Measurements from ENCODE around the gene MTMR4. TPM values are rescaled to one million over a fixed set of nuclear protein-coding genes. Genes with fewer than 3 reads are reported as not detected.

MTMR4 gene
- polyA plus RNA-seq, 2 of the 4 experiments (the other 2 are of a cell fraction): 13.8 to 20.0 TPM

DNA sequence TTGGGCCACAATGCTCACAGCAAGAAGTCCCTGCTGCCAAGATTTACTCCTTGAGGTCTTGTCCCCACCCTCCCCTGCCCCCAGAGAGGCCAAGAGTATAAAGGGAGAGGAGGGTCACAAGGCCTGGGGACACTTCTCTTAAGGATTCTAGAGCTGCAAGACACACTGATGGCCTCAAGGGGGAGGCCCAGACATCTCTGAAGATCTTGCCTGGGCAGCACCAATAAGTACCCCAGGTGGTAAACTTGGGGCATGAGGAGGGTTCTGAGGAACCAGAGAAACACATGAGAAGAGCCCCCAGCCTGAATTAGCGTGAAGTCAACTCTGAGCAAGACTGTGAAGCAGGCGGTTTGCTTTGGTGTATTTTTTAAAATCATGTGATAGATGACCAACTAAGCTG, 26.8 kb upstream of the MTMR4 start:
- peak in 1 of 2 experiments; percentile 43 for DNase-seq (ENCODE audit: low read depth in 1 of 2, low spot score in 1 of 2)
- TF ChIP-seq HDAC2 (IDR thresholded peaks at IDR 0.05) (no peak), RAD21 (conservative IDR thresholded peaks at IDR 0.05 in 1 of 2, IDR thresholded peaks at IDR 0.05 in 1 of 2) (peak in 1 of 2 experiments; percentile 40; a peak in 2 of 5 replicates), CTCF (IDR thresholded peaks at IDR 0.05) (peak; percentile 12; the same call in 1 of the 3 replicates), E2F6 (IDR thresholded peaks at IDR 0.05; ENCODE audit: borderline replicate concordance, low read depth) (no peak)
- ATAC-seq: peak; percentile 57 to 80; a peak in 3 of 6 replicates
- Histone ChIP-seq H3K9me3 (no peaks in the 10 kb centered on the region), H3K4me3 (no peak overlapping the region), H3K27ac (no peak overlapping the region), H3K4me2 (no peak overlapping the region), H3K4me1 (peaks cover 1% of the 10 kb centered on the region; the same call in 2 of the 3 replicates)
- ChIA-PET POLR2A (interaction anchor here (0.9 to 1.2 kb wide), 4 partner anchors 11 to 91 kb away, joined by 3 to 7 read pairs (median 4); no protein-coding TSS in a partner anchor), CTCF (interaction anchor here (1.1 to 15.8 kb wide), 7 partner anchors 8 to 47 kb away, joined by 3 to 187 read pairs (median 7); no protein-coding TSS in a partner anchor)
- FAIRE-seq: no peak
- 76% methylated on average over 2 of the region's 2 CpGs for WGBS (ENCODE audit: missing lambda C conversion rate)

GRCh38 chr17:58539698-58540097, 25.3 kb upstream of the MTMR4 start:
- no peak overlapping the region for H3K4me2 ChIP-seq
- DNase-seq (ENCODE audit: low read depth in 1 of 2, low spot score in 1 of 2): no peak
- H3K4me1 ChIP-seq: peaks cover 17% of the 10 kb centered on the region
- H3K9me3 ChIP-seq: no peaks in the 10 kb centered on the region
- TF ChIP-seq CBX8 (IDR thresholded peaks at IDR 0.05) (no peak), GATA3 (IDR thresholded peaks at IDR 0.05; ENCODE audit: borderline replicate concordance) (no peak), HEYL (CRISPR knock-in tag; IDR thresholded peaks at IDR 0.05) (no peak), RFX5 (IDR thresholded peaks at IDR 0.05) (no peak), PBX3 (IDR thresholded peaks at IDR 0.05) (no peak), BCL3 (IDR thresholded peaks at IDR 0.05) (no peak)
- TF ChIP-seq, protein P1, sequence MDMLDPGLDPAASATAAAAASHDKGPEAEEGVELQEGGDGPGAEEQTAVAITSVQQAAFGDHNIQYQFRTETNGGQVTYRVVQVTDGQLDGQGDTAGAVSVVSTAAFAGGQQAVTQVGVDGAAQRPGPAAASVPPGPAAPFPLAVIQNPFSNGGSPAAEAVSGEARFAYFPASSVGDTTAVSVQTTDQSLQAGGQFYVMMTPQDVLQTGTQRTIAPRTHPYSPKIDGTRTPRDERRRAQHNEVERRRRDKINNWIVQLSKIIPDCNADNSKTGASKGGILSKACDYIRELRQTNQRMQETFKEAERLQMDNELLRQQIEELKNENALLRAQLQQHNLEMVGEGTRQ (IDR thresholded peaks at IDR 0.05): no peak
- ATAC-seq: no peak
- no peak overlapping the region for H3K27ac ChIP-seq
- ChIA-PET POLR2A (interaction anchor here (1.1 kb wide), 1 partner anchor 92 kb away, joined by 5 read pairs; no protein-coding TSS in a partner anchor), CTCF (interaction anchor here (1.1 to 15.8 kb wide), 5 partner anchors 10 to 38 kb away, joined by 4 to 187 read pairs (median 16); no protein-coding TSS in a partner anchor)
- FAIRE-seq: no peak
- H3K4me3 ChIP-seq: no peak overlapping the region

- H3K4me3 ChIP-seq: no peak overlapping the region
- peaks cover 24% of the 10 kb centered on the region for H3K4me1 ChIP-seq
- no peak overlapping the region for H3K4me2 ChIP-seq
- DNase-seq (ENCODE audit: low read depth in 1 of 2, low spot score in 1 of 2): no peak
- no peak for ATAC-seq
- ChIA-PET CTCF (interaction anchor here (1.2 to 15.8 kb wide), 4 partner anchors 17 to 466 kb away, joined by 3 to 187 read pairs (median 10); no protein-coding TSS in a partner anchor), POLR2A (interaction anchor here (0.5 to 1.1 kb wide), 3 partner anchors 12 to 120 kb away, joined by 3 to 5 read pairs (median 3); no protein-coding TSS in a partner anchor)
- TF ChIP-seq PHF8 (IDR thresholded peaks at IDR 0.05; ENCODE audit: borderline replicate concordance, low read depth) (no peak), ZFP36 (IDR thresholded peaks at IDR 0.05; ENCODE audit: borderline replicate concordance, partially characterized antibody) (no peak)
- TF ChIP-seq, protein P1 (IDR thresholded peaks at IDR 0.05): no peak
- no peaks in the 10 kb centered on the region for H3K9me3 ChIP-seq
- FAIRE-seq: no peak
- 69% methylated on average over 3 of the region's 6 CpGs for WGBS (ENCODE audit: missing lambda C conversion rate)
- H3K27ac ChIP-seq: no peak overlapping the region
These were observed 24.5 kb upstream of the MTMR4 start for GRCh38 chr17:58538811-58539409.

Measured in A549 (cell line).